OCI-M2 (cell line): Measurements from ENCODE around the gene KRTAP1-1.
"Not testable (repeated sequence)": the region's sequence is repeated elsewhere in the genome, so short reads cannot be mapped to it uniquely, and the experiment has no call there.

Source experiments
- DNase-seq: peaks from one replicate; lab custom pipeline; 2025; ENCODE audit not compliant: unreplicated experiment; lab: John Stamatoyannopoulos, UW

Gene KRTAP1-1

GRCh38 chr17:41040783-41041571 lies at the start of gene KRTAP1-1:
TSS of gene KRTAP1-1 (minus strand) at chr17:41041450. CDS start at chr17:41041397, 53 bp downstream.
- DNase-seq = not testable (repeated sequence)

GRCh38 chr17:41088760-41089352 lies 47.6 kb upstream of the KRTAP1-1 start:
- DNase-seq = not testable (repeated sequence)

- DNase-seq = not testable (repeated sequence)
These were observed 43.0 kb upstream of the KRTAP1-1 start, which contains the start of gene KRTAP4-7 for GRCh38 chr17:41084100-41084856. TSS of gene KRTAP4-7 (plus strand) at chr17:41084150. CDS start at chr17:41084207, 57 bp downstream.

- not testable (repeated sequence) for DNase-seq
These were observed 42.2 kb upstream of the KRTAP1-1 start for GRCh38 chr17:41083427-41083826.

- no peak for DNase-seq
These were observed 41.4 kb upstream of the KRTAP1-1 start for GRCh38 chr17:41082626-41083025.

- no peak for DNase-seq
These were observed 35.5 kb upstream of the KRTAP1-1 start for GRCh38 chr17:41076788-41077187.

- no peak for DNase-seq
These were observed 32.4 kb upstream of the KRTAP1-1 start for GRCh38 chr17:41073676-41074075.

- DNase-seq = no peak
These were observed 30.5 kb upstream of the KRTAP1-1 start for GRCh38 chr17:41071606-41072360.

GRCh38 chr17:41069031-41069430 lies 27.8 kb upstream of the KRTAP1-1 start:
- DNase-seq = no peak

GRCh38 chr17:41067281-41067680 lies 26.0 kb upstream of the KRTAP1-1 start:
- no peak for DNase-seq

GRCh38 chr17:41065829-41066624 lies 24.8 kb upstream of the KRTAP1-1 start, which contains the start of gene KRTAP2-4:
TSS of gene KRTAP2-4 (minus strand) at chr17:41065879. CDS start at chr17:41065845, 34 bp downstream.
- no peak for DNase-seq

- not testable (repeated sequence) for DNase-seq
These were observed 23.9 kb upstream of the KRTAP1-1 start for GRCh38 chr17:41065016-41065689.

GRCh38 chr17:41064301-41064700 lies 23.1 kb upstream of the KRTAP1-1 start:
- no peak for DNase-seq

- DNase-seq = no peak
These were observed 22.2 kb upstream of the KRTAP1-1 start for GRCh38 chr17:41063449-41063848.

GRCh38 chr17:41061964-41062363 lies 20.7 kb upstream of the KRTAP1-1 start:
- DNase-seq = no peak

- DNase-seq = no peak
These were observed 18.9 kb upstream of the KRTAP1-1 start, which contains the start of gene KRTAP2-3 for GRCh38 chr17:41060052-41060604. TSS of gene KRTAP2-3 (minus strand) at chr17:41060114. CDS start at chr17:41060050, 64 bp downstream.

- DNase-seq = not testable (repeated sequence)
These were observed 18.2 kb upstream of the KRTAP1-1 start for GRCh38 chr17:41059276-41060051.

GRCh38 chr17:41058741-41059140 lies 17.5 kb upstream of the KRTAP1-1 start:
- DNase-seq = no peak
